ENCODE measurements around the gene ATRIP. TPM values are rescaled to one million over a fixed set of nuclear protein-coding genes. Genes with fewer than 3 reads are reported as not detected.
"Not testable (repeated sequence)": the region's sequence is repeated elsewhere in the genome, so short reads cannot be mapped to it uniquely, and the experiment has no call there.

The ATRIP gene
- total RNA-seq, 1 donor from 2014 or later = 3.2 TPM

GRCh38 chr3:48476426-48477053 is 30.0 kb downstream of the ATRIP start:
- no peak for DNase-seq
- ATAC-seq (ENCODE audit: poor library complexity) = no peak
- intact Hi-C loops (cut with DNase I) = no loop called here

GRCh38 chr3:48477959-48478520 is 31.5 kb downstream of the ATRIP start:
- DNase-seq (no peak), ATAC-seq (ENCODE audit: poor library complexity) (no peak)
- intact Hi-C loops (cut with DNase I) = no loop called here

GRCh38 chr3:48478626-48479555 is 32.4 kb downstream of the ATRIP start:
- ATAC-seq (ENCODE audit: poor library complexity) (no peak), DNase-seq (no peak)
- intact Hi-C loops (cut with DNase I) = no loop called here

GRCh38 chr3:48480891-48481290 is 34.4 kb downstream of the ATRIP start:
- ATAC-seq (ENCODE audit: poor library complexity); DNase-seq; intact Hi-C loops (cut with DNase I): not testable (repeated sequence)

GRCh38 chr3:48482822-48483221 is 36.3 kb downstream of the ATRIP start:
- DNase-seq; ATAC-seq (ENCODE audit: poor library complexity); intact Hi-C loops (cut with DNase I): not testable (repeated sequence)

- no peak for DNase-seq
Measured at GRCh38 chr3:48486952-48487351, 40.4 kb downstream of the ATRIP start.

GRCh38 chr3:48492461-48493202 is 46.1 kb downstream of the ATRIP start:
- intact Hi-C loops (cut with DNase I) = no loop called here
- ATAC-seq (ENCODE audit: poor library complexity) (no peak), DNase-seq (no peak)

More at GRCh38 chr3:48486952-48487351, 40.4 kb downstream of the ATRIP start:
- intact Hi-C loops (cut with DNase I) = no loop called here
- no peak for ATAC-seq (ENCODE audit: poor library complexity)

GRCh38 chr3:48493203-48493501 is 46.6 kb downstream of the ATRIP start:
- no peak for ATAC-seq (ENCODE audit: poor library complexity)
- no peak for DNase-seq
- intact Hi-C loops (cut with DNase I) = no loop called here

GRCh38 chr3:48500656-48501055 is 54.1 kb downstream of the ATRIP start:
- ATAC-seq (ENCODE audit: poor library complexity) (no peak), DNase-seq (no peak)
- intact Hi-C loops (cut with DNase I) = no loop called here

- intact Hi-C loops (cut with DNase I) = no loop called here
- ATAC-seq (ENCODE audit: poor library complexity) = no peak
- no peak for DNase-seq
Measured at GRCh38 chr3:48501196-48501595, 54.7 kb downstream of the ATRIP start.

- DNase-seq (no peak), ATAC-seq (ENCODE audit: poor library complexity) (no peak)
- intact Hi-C loops (cut with DNase I) = no loop called here
Measured at GRCh38 chr3:48502121-48502520, 55.6 kb downstream of the ATRIP start.

GRCh38 chr3:48502728-48503168 is 56.2 kb downstream of the ATRIP start:
- intact Hi-C loops (cut with DNase I) = no loop called here
- DNase-seq = peak; percentile 63
- ATAC-seq (ENCODE audit: poor library complexity) = peak; percentile 50

GRCh38 chr3:48503401-48504050 is 57.0 kb downstream of the ATRIP start:
- peak; percentile 69 for DNase-seq
- intact Hi-C loops (cut with DNase I) = no loop called here

GRCh38 chr3:48504051-48504946 is 57.8 kb downstream of the ATRIP start, which contains the start of gene SHISA5:
Gene SHISA5, minus strand, starts transcription at chr3:48504174. Its CDS starts 80 bp downstream, at chr3:48504094.
- intact Hi-C loops (cut with DNase I) = no loop called here
- DNase-seq (peak; percentile 91), ATAC-seq (ENCODE audit: poor library complexity) (peak; percentile 91)

More at GRCh38 chr3:48503401-48504050, 57.0 kb downstream of the ATRIP start:
- peak; percentile 45 for ATAC-seq (ENCODE audit: poor library complexity)

GRCh38 chr3:48505146-48505545 is 58.6 kb downstream of the ATRIP start:
- DNase-seq (no peak), ATAC-seq (ENCODE audit: poor library complexity) (no peak)
- intact Hi-C loops (cut with DNase I) = no loop called here

GRCh38 chr3:48505968-48506504 is 59.5 kb downstream of the ATRIP start:
- DNase-seq = no peak
- no peak for ATAC-seq (ENCODE audit: poor library complexity)
- intact Hi-C loops (cut with DNase I) = no loop called here

Measured in Right ventricle myocardium superior (tissue), 1 donor.